Body of pancreas (tissue), 4 donors: ENCODE measurements around the gene CXCL9. TPM values are rescaled to one million over a fixed set of nuclear protein-coding genes. Genes with fewer than 3 reads are reported as not detected.
"Not testable (repeated sequence)": the region's sequence is repeated elsewhere in the genome, so short reads cannot be mapped to it uniquely, and the experiment has no call there.

Source experiments
- ATAC-seq: fragments of 150-250 bp; one replicate; pipeline ENCODE4 v1.9.1; 2016
- DNase-seq, 4 donors: peaks; one replicate each; pipeline ENCODE4 v3.0.0-alpha.2; 2019
- H3K27ac ChIP-seq, 4 donors: fragments of 200-600 bp; sonication (generic); 1 replicate in 3 of 4; 2 replicates in 1 of 4; pipeline versions ENCODE4 v1.5.1 to v1.6.1; 2016 to 2019; ENCODE audit warnings: mild to moderate bottlenecking in 1 of 4, mixed read lengths in 1 of 4, moderate library complexity in 1 of 4
- H3K27me3 ChIP-seq, 2 donors: fragments of 200-600 bp; sonication (generic); one replicate each; pipeline ENCODE4 v1.6.0; 2016; ENCODE audit warnings: mild to moderate bottlenecking in 1 of 2
- H3K36me3 ChIP-seq, 2 donors: fragments of 200-600 bp; sonication (generic); replicated peaks in 1 of 2; 2 replicates each; pipeline ENCODE4 v1.5.1; 2016; ENCODE audit warnings: low read depth in 2 of 2; ENCODE audit not compliant: insufficient read depth in 1 of 2
- H3K4me1 ChIP-seq: fragments of 200-600 bp; sonication (generic); one replicate; pipeline ENCODE4 v1.6.0; 2016
- H3K4me3 ChIP-seq, 2 donors: fragments of 200-600 bp; sonication (generic); 1 replicate in 1 of 2; 2 replicates in 1 of 2; pipeline ENCODE4 v1.5.1; 2016 to 2019
- H3K9me3 ChIP-seq, 3 donors: fragments of 200-600 bp; sonication (generic); 1 replicate in 2 of 3; 2 replicates in 1 of 3; pipeline ENCODE4 v1.5.1; 2016
- POLR2A ChIP-seq, 3 donors: fragments of 450-650 bp; IDR thresholded peaks; one replicate each; pipeline ENCODE4 v1.6.1; 2016; ENCODE audit warnings: antibody characterized with exemption in 3 of 3, mild to moderate bottlenecking in 2 of 3
- WGBS, 2 donors: methylation state at CpG; one replicate each; pipeline ENCODE4 v1.1.5; 2017; 5-methylcytosine and 5-hydroxymethylcytosine counted together
- intact Hi-C: fragments of 100-400 bp; cut with DNase I; formaldehyde crosslinking; loops from one replicate; pipeline ENCODE4 v1.15.1; 2023
- total RNA-seq, 2 donors: library from RNA; depleted of rRNA; stranded (reverse); fragments of >200 nt; gene quantifications; one replicate each; pipeline ENCODE4 v1.1.0, GENCODE V29; 2016
- TF ChIP-seq, protein P1 (sequence below), 7 experiments: fragments of 450-650 bp in 4 of 7; fragments of 200-600 bp in 3 of 7; sonication (generic) in 3 of 7; IDR thresholded peaks; one replicate each; pipeline ENCODE4 v1.5.1; 2016 to 2019; ENCODE audit warnings: antibody characterized with exemption in 7 of 7

The CXCL9 gene
- total RNA-seq, 2 donors from 2014 or later: 1.0 TPM; not detected in 1

DNA sequence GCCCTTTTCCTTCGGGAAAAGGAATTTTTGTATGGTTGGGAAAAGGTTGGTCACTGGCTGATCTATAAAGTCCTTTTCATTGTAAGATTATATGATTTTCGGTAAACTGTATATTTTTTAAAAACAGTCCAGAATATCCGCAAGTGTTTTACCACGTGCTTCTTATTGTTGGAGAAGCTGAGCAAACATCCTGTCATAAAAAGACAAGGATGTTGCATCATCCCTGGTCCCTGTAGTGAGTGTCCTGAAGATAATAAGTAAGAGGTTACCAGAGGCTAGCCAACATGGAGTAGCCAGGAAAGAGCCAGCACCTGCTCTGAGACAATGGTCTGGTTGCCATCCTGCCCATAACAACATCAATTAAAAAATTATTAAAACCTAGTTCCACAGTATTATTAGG, 5.1 kb downstream of the CXCL9 start:
- ATAC-seq: no peak
- WGBS, 2 donors: 76% methylated on average over 4 of the region's 4 CpGs

DNA sequence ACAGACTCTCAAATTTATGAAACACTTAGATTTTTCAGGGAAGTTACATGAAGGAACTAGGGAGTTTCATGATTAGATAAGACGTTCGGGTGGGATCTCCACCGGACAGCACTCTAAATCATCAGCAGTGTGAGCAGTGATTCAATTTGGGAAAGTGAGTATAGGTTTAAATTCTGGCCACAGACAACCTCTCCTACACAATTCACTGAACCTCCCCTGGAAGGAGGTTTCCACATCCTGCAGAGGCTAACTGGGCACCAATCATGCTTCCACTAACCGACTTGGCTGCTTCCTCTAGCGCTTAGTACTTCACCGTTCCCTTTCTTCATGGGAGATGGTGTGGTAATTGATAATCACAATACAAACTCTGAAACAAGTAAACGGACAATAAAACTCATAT, 5.6 kb downstream of the CXCL9 start:
- intact Hi-C loops: no loop called here
- Histone ChIP-seq H3K27me3 (no peaks in the 10 kb centered on the region), H3K27ac (no peak overlapping the region), H3K9me3 (no peaks in the 10 kb centered on the region), H3K4me3 (no peak overlapping the region), H3K4me1 (peaks cover 7% of the 10 kb centered on the region), H3K36me3 (no peaks in the 10 kb centered on the region)
- ATAC-seq (no peak), DNase-seq (no peak)
- TF ChIP-seq, protein P1, sequence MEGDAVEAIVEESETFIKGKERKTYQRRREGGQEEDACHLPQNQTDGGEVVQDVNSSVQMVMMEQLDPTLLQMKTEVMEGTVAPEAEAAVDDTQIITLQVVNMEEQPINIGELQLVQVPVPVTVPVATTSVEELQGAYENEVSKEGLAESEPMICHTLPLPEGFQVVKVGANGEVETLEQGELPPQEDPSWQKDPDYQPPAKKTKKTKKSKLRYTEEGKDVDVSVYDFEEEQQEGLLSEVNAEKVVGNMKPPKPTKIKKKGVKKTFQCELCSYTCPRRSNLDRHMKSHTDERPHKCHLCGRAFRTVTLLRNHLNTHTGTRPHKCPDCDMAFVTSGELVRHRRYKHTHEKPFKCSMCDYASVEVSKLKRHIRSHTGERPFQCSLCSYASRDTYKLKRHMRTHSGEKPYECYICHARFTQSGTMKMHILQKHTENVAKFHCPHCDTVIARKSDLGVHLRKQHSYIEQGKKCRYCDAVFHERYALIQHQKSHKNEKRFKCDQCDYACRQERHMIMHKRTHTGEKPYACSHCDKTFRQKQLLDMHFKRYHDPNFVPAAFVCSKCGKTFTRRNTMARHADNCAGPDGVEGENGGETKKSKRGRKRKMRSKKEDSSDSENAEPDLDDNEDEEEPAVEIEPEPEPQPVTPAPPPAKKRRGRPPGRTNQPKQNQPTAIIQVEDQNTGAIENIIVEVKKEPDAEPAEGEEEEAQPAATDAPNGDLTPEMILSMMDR (IDR thresholded peaks at IDR 0.05): no peak
- no peak for TF ChIP-seq POLR2A (IDR thresholded peaks at IDR 0.05)
- 72 to 80% methylated on average over 7 of the region's 7 CpGs for WGBS, 2 donors

More for the DNA sequence above, 5.1 kb downstream of the CXCL9 start:
- H3K9me3 ChIP-seq: no peaks in the 10 kb centered on the region
- H3K27ac ChIP-seq: no peak overlapping the region
- no peak overlapping the region for H3K4me3 ChIP-seq
- no peak for TF ChIP-seq POLR2A (IDR thresholded peaks at IDR 0.05)
- TF ChIP-seq, protein P1 (IDR thresholded peaks at IDR 0.05): no peak
- no peak for DNase-seq
- H3K4me1 ChIP-seq: peaks cover 7% of the 10 kb centered on the region
- H3K27me3 ChIP-seq: no peaks in the 10 kb centered on the region
- H3K36me3 ChIP-seq: no peaks in the 10 kb centered on the region
- intact Hi-C loops: no loop called here

DNA sequence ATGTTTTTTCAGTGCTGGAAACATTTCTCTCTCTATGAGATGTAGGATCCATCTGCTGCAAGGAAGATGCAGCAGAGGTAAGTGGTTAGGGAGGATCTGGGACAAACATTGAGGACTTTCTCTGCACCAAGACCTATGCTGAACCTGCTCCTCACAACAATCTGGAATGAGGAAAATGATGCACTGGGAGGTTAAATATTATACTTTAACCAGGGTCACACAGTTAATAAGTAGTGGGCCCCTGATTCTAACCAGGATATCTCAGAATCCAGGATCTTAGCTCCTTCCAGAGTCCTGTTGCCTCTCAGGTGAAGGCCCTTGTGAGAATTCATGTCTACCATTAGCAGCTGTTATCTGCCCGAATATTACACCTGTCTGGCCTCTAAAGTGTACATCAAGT, 7.0 kb downstream of the CXCL9 start:
- no peak for DNase-seq
- Histone ChIP-seq H3K4me1 (peaks cover 7% of the 10 kb centered on the region), H3K27me3 (no peaks in the 10 kb centered on the region), H3K9me3 (no peaks in the 10 kb centered on the region), H3K36me3 (no peaks in the 10 kb centered on the region), H3K27ac (peak overlapping the region in 2 of 4 donors; percentile 1 to 43), H3K4me3 (no peak overlapping the region)
- peak; percentile 42 for ATAC-seq
- intact Hi-C loops: no loop called here
- TF ChIP-seq, protein P1 (IDR thresholded peaks at IDR 0.05): no peak
- TF ChIP-seq POLR2A (IDR thresholded peaks at IDR 0.05): no peak
- WGBS, 2 donors: 50 to 58% methylated on average over 1 of the region's 1 CpG

DNA sequence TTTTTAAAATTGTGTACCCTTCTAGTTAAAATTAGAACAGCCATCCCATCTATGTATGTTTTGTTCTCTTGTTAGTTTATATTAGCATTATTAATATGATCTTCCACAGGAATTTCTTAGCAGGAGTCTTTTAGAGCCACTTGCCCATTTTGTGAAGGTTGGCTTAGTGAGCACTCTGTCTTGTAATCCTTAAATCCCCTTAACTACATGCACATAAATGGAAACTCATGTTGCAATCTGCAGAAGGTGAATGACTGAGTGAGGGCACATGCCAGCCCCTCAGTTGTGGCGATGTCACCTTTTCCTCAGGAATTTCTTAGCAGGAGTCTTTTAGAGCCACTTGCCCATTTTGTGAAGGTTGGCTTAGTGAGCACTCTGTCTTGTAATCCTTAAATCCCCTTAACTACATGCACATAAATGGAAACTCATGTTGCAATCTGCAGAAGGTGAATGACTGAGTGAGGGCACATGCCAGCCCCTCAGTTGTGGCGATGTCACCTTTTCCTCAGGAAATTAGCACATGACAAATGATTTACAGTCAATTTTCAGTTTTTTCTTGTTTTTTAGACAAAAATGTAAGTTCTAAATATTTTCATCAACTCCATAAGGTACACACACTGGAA, 8.7 kb downstream of the CXCL9 start:
- not testable (repeated sequence) for H3K4me3 ChIP-seq, H3K4me1 ChIP-seq, H3K27me3 ChIP-seq, H3K36me3 ChIP-seq, ATAC-seq, H3K27ac ChIP-seq, H3K9me3 ChIP-seq, DNase-seq
- 79 to 88% methylated on average over 2 of the region's 2 CpGs for WGBS, 2 donors
- intact Hi-C loops: loop anchor here (5.0 kb wide), 1 partner anchor 69 kb away; no protein-coding TSS in a partner anchor

DNA sequence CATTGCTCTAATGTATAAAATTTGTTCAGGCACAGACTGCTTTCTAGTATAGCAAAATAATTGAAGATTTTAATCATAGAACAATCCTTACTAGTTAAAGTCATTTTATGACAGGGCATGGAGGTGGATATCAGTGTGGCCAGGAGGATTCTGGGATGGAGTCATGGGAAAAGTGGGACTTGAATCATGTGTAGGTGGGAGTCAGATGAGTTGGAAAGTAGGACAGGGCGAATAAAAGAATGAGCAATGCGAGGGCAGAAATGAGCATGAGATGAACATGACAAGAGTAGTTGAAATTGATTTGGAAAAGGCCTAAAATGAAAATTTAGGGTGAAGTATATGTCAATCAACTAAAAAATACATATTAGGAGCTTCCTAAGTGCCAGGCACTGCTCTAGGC, 9.4 kb downstream of the CXCL9 start:
- DNase-seq (no peak), ATAC-seq (no peak)
- intact Hi-C loops: loop anchor here (5.0 kb wide), 1 partner anchor 69 kb away; no protein-coding TSS in a partner anchor
- Histone ChIP-seq H3K9me3 (no peaks in the 10 kb centered on the region), H3K4me3 (no peak overlapping the region), H3K4me1 (peaks cover 7% of the 10 kb centered on the region), H3K27me3 (no peaks in the 10 kb centered on the region), H3K36me3 (no peaks in the 10 kb centered on the region), H3K27ac (no peak overlapping the region)
- 72 to 84% methylated on average over 2 of the region's 2 CpGs for WGBS, 2 donors
- TF ChIP-seq POLR2A (IDR thresholded peaks at IDR 0.05): no peak
- TF ChIP-seq, protein P1 (IDR thresholded peaks at IDR 0.05): no peak
